ENCODE measurements around the gene UBE2O. TPM values are rescaled to one million over a fixed set of nuclear protein-coding genes. Genes with fewer than 3 reads are reported as not detected.

The UBE2O gene
- polyA plus RNA-seq, 1 of the 3 experiments (the other 2 are of a cell fraction), result 25.4 TPM

DNA sequence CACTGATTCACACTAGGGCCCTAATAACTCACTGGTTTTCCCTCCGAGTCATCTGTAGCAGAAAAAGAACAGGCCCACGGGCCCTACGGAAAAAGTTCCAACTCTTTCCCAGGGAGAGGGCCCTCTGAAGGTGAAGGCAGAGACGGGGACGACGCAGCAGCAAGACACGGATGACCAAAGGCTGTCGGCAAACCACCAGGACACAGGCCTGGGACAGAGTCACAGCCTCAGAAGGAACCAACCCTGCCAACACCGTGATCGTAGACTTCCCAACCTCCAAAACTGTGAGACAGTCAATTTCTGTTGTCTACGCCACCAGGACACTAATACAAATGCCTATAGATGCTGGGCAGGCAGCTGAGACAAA is 73.7 kb downstream of the UBE2O start:
- Histone ChIP-seq H3K36me3 (replicated peaks in 1 of 2; ENCODE audit: control insufficient read depth in 1 of 2, insufficient read depth in 2 of 2, low read length in 1 of 2) (no peaks in the 10 kb centered on the region), H3K4me3 (ENCODE audit: low read depth in 2 of 2, low read length in 1 of 2) (no peak overlapping the region), H3K4me2 (no peak overlapping the region), H3K27ac (ENCODE audit: low read depth in 2 of 2, low read length in 1 of 2) (no peak overlapping the region), H3F3A (replicated peaks; ENCODE audit: insufficient read depth) (peaks cover 7% of the 10 kb centered on the region), H3K9me3 (no peaks in the 10 kb centered on the region), H3K27me3 (ENCODE audit: insufficient read depth) (no peaks in the 10 kb centered on the region), H3K9me2 (no peaks in the 10 kb centered on the region), H3K9ac (no peak overlapping the region), H3K79me2 (ENCODE audit: insufficient read depth) (no peaks in the 10 kb centered on the region), H3K4me1 (ENCODE audit: control insufficient read depth in 1 of 2, insufficient read depth in 2 of 2, low read depth in 1 of 2, low read length in 1 of 2) (peaks cover 0 to 19% of the 10 kb centered on the region in 2 experiments; a peak in 1 of 4 replicates), H4K20me1 (ENCODE audit: insufficient read depth) (no peaks in the 10 kb centered on the region), H2AFZ (ENCODE audit: low read depth) (no peak overlapping the region)
- no peak for TF ChIP-seq GABPA (IDR thresholded peaks at IDR 0.05; ENCODE audit: low read depth)
- TF ChIP-seq CHD2 (IDR thresholded peaks at IDR 0.05; ENCODE audit: low read length, partially characterized antibody), result no peak
- no peak for TF ChIP-seq FOSL2 (IDR thresholded peaks at IDR 0.05; ENCODE audit: borderline replicate concordance, low read depth)
- no peak for TF ChIP-seq IRF3 (IDR thresholded peaks at IDR 0.05; ENCODE audit: low read depth, low read length)
- TF ChIP-seq USF1 (IDR thresholded peaks at IDR 0.05; ENCODE audit: borderline replicate concordance, low read depth), result no peak
- TF ChIP-seq PBX3 (IDR thresholded peaks at IDR 0.05), result no peak
- TF ChIP-seq ZBTB33 (IDR thresholded peaks at IDR 0.05; ENCODE audit: borderline replicate concordance, low read depth), result no peak
- POLR2A ChIA-PET, result no interaction called here
- DNase-seq, result no peak
- WGBS (ENCODE audit: low lambda C conversion rate), result 93% methylated on average over 11 of the region's 11 CpGs
- CTCF ChIA-PET, result interaction anchor here (0.9 to 13.8 kb wide), 5 partner anchors 10 to 144 kb away, joined by 3 to 312 read pairs (median 114); partner anchors contain the start of gene QRICH2

- H3F3A ChIP-seq (replicated peaks; ENCODE audit: insufficient read depth), result peaks cover 7% of the 10 kb centered on the region
- no peaks in the 10 kb centered on the region for H3K9me3 ChIP-seq
- peaks cover 0 to 15% of the 10 kb centered on the region in 2 experiments; a peak in 1 of 4 replicates for H3K4me1 ChIP-seq (ENCODE audit: control insufficient read depth in 1 of 2, insufficient read depth in 2 of 2, low read depth in 1 of 2, low read length in 1 of 2)
- POLR2A ChIA-PET, result no interaction called here
- no peaks in the 10 kb centered on the region for H4K20me1 ChIP-seq (ENCODE audit: insufficient read depth)
- no peak overlapping the region for H2AFZ ChIP-seq (ENCODE audit: low read depth)
- DNase-seq, result peak; percentile 54
- H3K36me3 ChIP-seq (replicated peaks in 1 of 2; ENCODE audit: control insufficient read depth in 1 of 2, insufficient read depth in 2 of 2, low read length in 1 of 2), result no peaks in the 10 kb centered on the region
- no peak overlapping the region for H3K9ac ChIP-seq
- H3K27ac ChIP-seq (ENCODE audit: low read depth in 2 of 2, low read length in 1 of 2), result no peak overlapping the region
- whole genome bisulfite sequencing (ENCODE audit: low lambda C conversion rate), result 80% methylated on average over 5 of the region's 5 CpGs
- no peaks in the 10 kb centered on the region for H3K27me3 ChIP-seq (ENCODE audit: insufficient read depth)
- CTCF ChIA-PET, result interaction anchor here (0.7 to 13.8 kb wide), 7 partner anchors 9 to 145 kb away, joined by 3 to 312 read pairs (median 4); partner anchors contain the start of gene QRICH2
- no peak overlapping the region for H3K4me2 ChIP-seq
- H3K4me3 ChIP-seq (ENCODE audit: low read depth in 2 of 2, low read length in 1 of 2), result no peak overlapping the region
- no peaks in the 10 kb centered on the region for H3K9me2 ChIP-seq
- no peaks in the 10 kb centered on the region for H3K79me2 ChIP-seq (ENCODE audit: insufficient read depth)
- TF ChIP-seq GATA2 (CRISPR knock-in tag; IDR thresholded peaks at IDR 0.05), result 0 out of 2 replicates have a peak, but pooled peaks have one; percentile 32
- TF ChIP-seq SMC3 (IDR thresholded peaks at IDR 0.05; ENCODE audit: low read depth, low read length), result no peak
- TF ChIP-seq, protein P1, sequence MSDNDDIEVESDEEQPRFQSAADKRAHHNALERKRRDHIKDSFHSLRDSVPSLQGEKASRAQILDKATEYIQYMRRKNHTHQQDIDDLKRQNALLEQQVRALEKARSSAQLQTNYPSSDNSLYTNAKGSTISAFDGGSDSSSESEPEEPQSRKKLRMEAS (IDR thresholded peaks at IDR 0.05; ENCODE audit: low read depth), result no peak
- no peak for TF ChIP-seq TEAD4 (IDR thresholded peaks at IDR 0.05; ENCODE audit: borderline replicate concordance, insufficient read depth)
- TF ChIP-seq USF1 (IDR thresholded peaks at IDR 0.05; ENCODE audit: borderline replicate concordance, low read depth), result no peak
Measured at GRCh38 chr17:76378548-76379274, 74.2 kb downstream of the UBE2O start.

All from SK-N-SH (cell line).